ENCODE data around the gene FREM2.

Gene FREM2

DNA sequence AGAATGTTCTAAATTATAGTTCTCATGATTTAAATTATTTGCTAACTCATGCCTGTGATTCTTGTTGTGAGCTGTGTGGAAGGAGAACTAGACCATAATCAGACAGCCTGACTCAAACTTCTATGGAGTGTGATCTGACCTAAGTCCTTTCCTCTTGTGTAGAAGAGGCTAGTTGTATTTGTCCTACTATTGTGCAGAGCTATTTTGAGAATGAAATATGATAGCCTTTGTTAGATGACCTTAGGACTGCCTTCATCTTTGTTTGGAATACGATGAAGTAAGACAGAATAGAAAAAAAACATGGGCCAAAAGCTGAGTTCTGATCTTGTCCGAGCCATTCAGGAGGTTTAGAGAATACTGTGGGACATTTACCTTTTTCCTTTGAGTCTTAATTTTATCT is 184.4 kb downstream of the FREM2 start:
- Histone ChIP-seq H3K9me3 (ENCODE audit: low read length) (no peaks in the 10 kb centered on the region), H3K36me3 (ENCODE audit: insufficient read depth, low read length) (no peaks in the 10 kb centered on the region), H3K4me3 (ENCODE audit: low read length) (no peak overlapping the region), H3K27me3 (ENCODE audit: insufficient read depth, low read length) (no peaks in the 10 kb centered on the region), H3K4me1 (ENCODE audit: insufficient read depth, low read length) (peaks cover 15% of the 10 kb centered on the region), H2AFZ (ENCODE audit: low read depth, low read length) (no peak overlapping the region)

DNA sequence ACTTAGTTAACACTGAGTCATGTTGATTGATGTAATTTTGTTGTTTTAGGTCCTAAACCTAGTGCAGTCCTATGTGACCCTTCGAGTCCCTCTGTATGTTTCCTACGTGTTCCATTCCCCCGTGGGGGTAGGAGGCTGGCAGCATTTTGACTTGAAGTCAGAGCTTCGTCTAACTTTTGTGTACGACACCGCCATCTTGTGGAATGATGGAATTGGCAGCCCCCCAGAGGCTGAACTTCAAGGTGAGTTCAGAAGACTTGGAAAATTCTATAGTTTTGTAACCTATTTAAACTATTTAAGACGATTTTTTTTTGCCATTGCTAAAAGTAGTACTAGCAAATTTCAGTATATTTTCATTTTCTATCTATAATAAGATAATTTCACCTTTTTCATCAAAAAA is 185.8 kb downstream of the FREM2 start:
- H2AFZ ChIP-seq (ENCODE audit: low read depth, low read length): no peak overlapping the region
- no peaks in the 10 kb centered on the region for H3K9me3 ChIP-seq (ENCODE audit: low read length)
- H3K4me3 ChIP-seq (ENCODE audit: low read length): no peak overlapping the region
- H3K36me3 ChIP-seq (ENCODE audit: insufficient read depth, low read length): no peaks in the 10 kb centered on the region
- no peaks in the 10 kb centered on the region for H3K27me3 ChIP-seq (ENCODE audit: insufficient read depth, low read length)
- H3K4me1 ChIP-seq (ENCODE audit: insufficient read depth, low read length): peaks cover 15% of the 10 kb centered on the region

DNA sequence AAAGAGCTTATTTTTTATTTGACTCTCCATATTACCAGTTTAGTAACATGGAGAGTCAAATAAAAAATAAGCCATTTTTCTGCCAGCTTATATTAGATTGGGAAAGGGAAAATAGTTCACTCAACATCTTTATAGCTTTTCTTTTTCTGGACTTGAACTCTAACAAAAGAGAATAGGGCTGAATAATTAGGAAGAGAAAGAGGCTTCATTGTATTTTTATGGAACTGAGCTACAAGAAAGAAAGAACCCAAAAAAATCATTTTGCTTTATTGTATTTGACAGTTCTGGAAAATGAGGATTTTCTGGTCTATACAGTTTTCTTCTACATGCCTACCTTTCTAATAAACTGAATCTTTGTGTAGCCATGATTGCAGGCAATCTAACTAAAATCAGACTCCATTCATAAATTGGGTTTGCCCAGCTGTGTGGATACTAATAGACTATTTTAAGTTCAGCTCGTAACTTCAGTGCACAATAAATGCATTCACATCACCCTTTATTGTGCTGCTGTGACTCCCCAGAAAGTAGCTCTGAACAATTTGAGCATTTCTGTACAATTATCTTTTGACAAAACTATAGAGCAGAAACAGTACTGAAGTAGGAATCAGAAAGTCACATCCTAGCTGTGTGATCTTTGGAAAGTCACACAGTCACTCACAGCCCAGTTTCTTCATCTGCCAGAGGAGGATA is 188.5 kb downstream of the FREM2 start:
- Histone ChIP-seq H3K9me3 (ENCODE audit: low read length) (no peaks in the 10 kb centered on the region), H3K4me1 (ENCODE audit: insufficient read depth, low read length) (peaks cover 21% of the 10 kb centered on the region), H3K4me3 (ENCODE audit: low read length) (no peak overlapping the region), H3K36me3 (ENCODE audit: insufficient read depth, low read length) (no peaks in the 10 kb centered on the region), H3K27me3 (ENCODE audit: insufficient read depth, low read length) (no peaks in the 10 kb centered on the region), H2AFZ (ENCODE audit: low read depth, low read length) (peak overlapping the region; percentile 26)

DNA sequence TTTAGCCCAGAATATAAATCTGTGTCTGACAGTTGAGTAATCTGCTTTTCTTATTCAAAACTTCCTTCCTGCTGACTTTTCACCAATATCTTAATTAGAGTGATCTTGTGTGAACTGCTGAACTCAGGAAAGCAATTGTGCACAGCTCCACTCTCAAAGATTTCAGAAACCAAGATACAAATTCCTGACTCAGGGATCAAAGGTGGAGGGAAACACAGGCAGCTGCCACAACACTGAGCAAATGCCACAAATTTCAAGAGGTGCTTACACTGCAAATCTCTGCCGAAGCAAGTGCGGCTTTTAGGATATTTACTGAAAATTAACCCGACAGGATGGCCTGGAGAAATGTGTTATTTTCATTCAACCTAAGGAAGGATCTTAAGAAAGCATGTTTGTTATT is 192.4 kb downstream of the FREM2 start:
- H3K36me3 ChIP-seq (ENCODE audit: insufficient read depth, low read length): no peaks in the 10 kb centered on the region
- H3K4me3 ChIP-seq (ENCODE audit: low read length): no peak overlapping the region
- H3K27me3 ChIP-seq (ENCODE audit: insufficient read depth, low read length): no peaks in the 10 kb centered on the region
- H3K4me1 ChIP-seq (ENCODE audit: insufficient read depth, low read length): peaks cover 27% of the 10 kb centered on the region
- H3K9me3 ChIP-seq (ENCODE audit: low read length): no peaks in the 10 kb centered on the region
- H2AFZ ChIP-seq (ENCODE audit: low read depth, low read length): no peak overlapping the region

DNA sequence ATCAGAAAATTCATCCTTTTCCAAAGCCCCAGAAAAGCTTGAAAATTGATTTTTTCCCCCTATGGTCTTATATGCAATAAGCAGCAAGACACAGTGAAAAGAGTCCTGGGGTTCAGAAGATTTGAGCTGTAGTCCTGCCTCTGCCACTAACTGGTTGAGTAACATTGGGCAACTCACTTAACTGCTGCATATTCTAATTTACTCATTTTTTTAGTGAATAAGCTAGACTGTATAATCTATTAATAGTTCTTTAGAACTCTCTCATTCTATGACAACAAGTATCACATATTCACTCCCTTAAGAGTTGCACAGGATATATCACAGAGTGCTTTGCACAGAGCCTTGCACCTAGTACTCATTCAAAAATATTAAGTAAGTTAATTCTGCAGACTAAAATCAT is 192.9 kb downstream of the FREM2 start:
- Histone ChIP-seq H3K36me3 (ENCODE audit: insufficient read depth, low read length) (no peaks in the 10 kb centered on the region), H3K4me3 (ENCODE audit: low read length) (no peak overlapping the region), H3K4me1 (ENCODE audit: insufficient read depth, low read length) (peaks cover 23% of the 10 kb centered on the region), H2AFZ (ENCODE audit: low read depth, low read length) (no peak overlapping the region), H3K27me3 (ENCODE audit: insufficient read depth, low read length) (no peaks in the 10 kb centered on the region), H3K9me3 (ENCODE audit: low read length) (no peaks in the 10 kb centered on the region)

DNA sequence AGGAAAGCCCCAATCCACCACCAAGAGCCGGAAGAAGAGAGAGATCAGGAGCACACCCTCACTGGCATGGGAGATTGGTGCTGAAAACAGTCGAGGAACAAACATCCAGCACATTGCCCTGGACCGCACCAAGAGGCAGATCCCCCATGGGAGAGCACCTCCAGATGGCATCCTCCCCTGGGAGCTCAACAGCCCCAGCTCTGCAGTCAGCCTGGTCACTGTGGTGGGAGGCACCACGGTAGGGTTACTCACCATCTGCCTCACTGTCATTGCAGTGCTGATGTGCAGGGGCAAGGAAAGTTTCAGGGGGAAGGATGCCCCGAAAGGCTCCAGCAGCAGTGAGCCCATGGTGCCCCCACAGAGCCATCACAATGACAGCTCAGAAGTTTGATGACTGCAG is 193.5 kb downstream of the FREM2 start:
- Histone ChIP-seq H3K27me3 (ENCODE audit: insufficient read depth, low read length) (no peaks in the 10 kb centered on the region), H2AFZ (ENCODE audit: low read depth, low read length) (no peak overlapping the region), H3K4me3 (ENCODE audit: low read length) (no peak overlapping the region), H3K36me3 (ENCODE audit: insufficient read depth, low read length) (no peaks in the 10 kb centered on the region), H3K4me1 (ENCODE audit: insufficient read depth, low read length) (peaks cover 17% of the 10 kb centered on the region), H3K9me3 (ENCODE audit: low read length) (no peaks in the 10 kb centered on the region)

DNA sequence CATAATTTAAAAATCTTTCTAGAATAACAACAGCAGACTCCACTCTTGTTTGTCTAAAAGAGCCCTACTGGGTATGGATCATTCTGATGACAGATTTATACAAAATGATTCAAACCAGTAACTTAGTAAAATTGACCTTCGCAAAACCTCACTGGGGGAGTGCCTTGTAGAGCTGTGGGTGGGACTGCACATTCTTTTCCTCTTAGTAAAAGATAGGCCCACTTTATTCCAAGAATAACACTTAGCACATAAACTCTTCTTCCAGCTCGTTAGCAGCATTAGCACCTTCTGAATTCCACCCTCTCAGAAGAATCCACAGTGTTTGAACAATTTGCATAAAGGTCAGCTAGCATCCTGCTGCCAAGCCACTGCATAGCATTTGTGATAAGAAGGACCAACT is 196.9 kb downstream of the FREM2 start:
- Histone ChIP-seq H3K27me3 (ENCODE audit: insufficient read depth, low read length) (no peaks in the 10 kb centered on the region), H3K9me3 (ENCODE audit: low read length) (no peaks in the 10 kb centered on the region), H3K4me1 (ENCODE audit: insufficient read depth, low read length) (peaks cover 14% of the 10 kb centered on the region), H3K36me3 (ENCODE audit: insufficient read depth, low read length) (no peaks in the 10 kb centered on the region), H2AFZ (ENCODE audit: low read depth, low read length) (no peak overlapping the region), H3K4me3 (ENCODE audit: low read length) (no peak overlapping the region)

DNA sequence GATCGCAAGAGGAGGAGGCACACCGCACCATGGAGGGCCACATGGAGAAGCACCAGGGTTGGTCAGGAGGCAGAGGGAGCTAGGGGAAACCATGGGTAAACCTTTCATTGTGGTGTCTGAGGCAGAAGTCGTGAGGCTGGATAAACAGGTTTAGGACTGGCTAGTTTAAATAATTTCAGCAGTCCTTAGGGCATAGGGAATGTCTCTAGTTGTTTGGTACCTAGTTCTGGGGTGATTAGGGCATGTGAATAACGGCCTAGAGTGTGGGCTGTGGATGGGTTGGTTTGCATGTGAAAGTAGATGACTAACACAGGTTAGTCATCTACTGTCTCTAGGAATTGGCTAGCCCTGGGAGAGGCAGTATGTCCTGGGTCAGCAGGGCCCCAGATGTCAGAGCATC is 201.4 kb downstream of the FREM2 start:
- Histone ChIP-seq H3K4me3 (ENCODE audit: low read length) (no peak overlapping the region), H3K9me3 (ENCODE audit: low read length) (no peaks in the 10 kb centered on the region), H3K36me3 (ENCODE audit: insufficient read depth, low read length) (no peaks in the 10 kb centered on the region)

DNA sequence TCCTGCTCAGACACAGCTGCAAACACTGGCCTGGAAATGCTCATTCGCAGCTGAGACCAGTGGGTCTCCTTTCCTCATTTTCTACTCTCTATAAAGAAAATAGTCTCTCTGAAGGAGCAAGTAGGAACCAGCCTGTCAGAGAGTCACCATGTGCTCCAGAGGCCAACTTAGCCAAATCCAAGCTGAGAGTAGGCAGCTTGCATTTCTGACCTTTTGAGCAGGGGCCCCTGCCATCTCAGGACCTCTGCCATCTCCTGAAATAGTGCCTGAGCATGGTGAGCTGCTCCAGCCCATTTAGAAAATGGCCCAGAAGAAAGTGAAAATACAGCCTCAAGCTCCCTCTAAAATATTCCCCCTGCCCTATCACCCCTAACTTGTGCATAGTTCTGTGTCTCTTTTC is 208.2 kb downstream of the FREM2 start:
- H3K4me3 ChIP-seq (ENCODE audit: low read length): no peak overlapping the region
- H3K27me3 ChIP-seq (ENCODE audit: insufficient read depth, low read length): no peaks in the 10 kb centered on the region
- H3K4me1 ChIP-seq (ENCODE audit: insufficient read depth, low read length): peaks cover 11% of the 10 kb centered on the region
- no peaks in the 10 kb centered on the region for H3K36me3 ChIP-seq (ENCODE audit: insufficient read depth, low read length)
- no peaks in the 10 kb centered on the region for H3K9me3 ChIP-seq (ENCODE audit: low read length)
- no peak overlapping the region for H2AFZ ChIP-seq (ENCODE audit: low read depth, low read length)

More for the DNA sequence above, 201.4 kb downstream of the FREM2 start:
- Histone ChIP-seq H3K4me1 (ENCODE audit: insufficient read depth, low read length) (peaks cover 8% of the 10 kb centered on the region), H3K27me3 (ENCODE audit: insufficient read depth, low read length) (no peaks in the 10 kb centered on the region), H2AFZ (ENCODE audit: low read depth, low read length) (no peak overlapping the region)

DNA sequence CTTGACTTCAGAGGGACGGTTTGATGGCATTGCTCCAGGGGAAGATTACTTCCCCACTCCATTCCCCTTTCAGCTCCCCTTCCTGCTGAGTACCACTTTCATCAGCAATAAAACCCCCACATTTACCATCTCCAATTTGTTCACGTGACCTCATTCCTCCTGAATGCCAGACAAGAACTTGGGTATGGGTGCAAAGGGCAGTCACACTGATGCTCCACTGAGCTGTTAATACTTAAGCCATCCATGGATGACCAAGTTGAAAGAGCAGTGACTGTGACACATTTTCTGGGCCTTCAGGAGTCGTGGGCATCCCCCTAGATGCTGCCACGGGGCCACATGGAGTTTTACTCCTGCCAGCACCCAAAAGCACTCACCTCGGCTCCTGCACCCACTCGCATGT is 210.6 kb downstream of the FREM2 start:
- no peaks in the 10 kb centered on the region for H3K27me3 ChIP-seq (ENCODE audit: insufficient read depth, low read length)
- no peak overlapping the region for H2AFZ ChIP-seq (ENCODE audit: low read depth, low read length)
- H3K4me3 ChIP-seq (ENCODE audit: low read length): no peak overlapping the region
- H3K36me3 ChIP-seq (ENCODE audit: insufficient read depth, low read length): no peaks in the 10 kb centered on the region
- no peaks in the 10 kb centered on the region for H3K9me3 ChIP-seq (ENCODE audit: low read length)
- H3K4me1 ChIP-seq (ENCODE audit: insufficient read depth, low read length): peaks cover 11% of the 10 kb centered on the region

DNA sequence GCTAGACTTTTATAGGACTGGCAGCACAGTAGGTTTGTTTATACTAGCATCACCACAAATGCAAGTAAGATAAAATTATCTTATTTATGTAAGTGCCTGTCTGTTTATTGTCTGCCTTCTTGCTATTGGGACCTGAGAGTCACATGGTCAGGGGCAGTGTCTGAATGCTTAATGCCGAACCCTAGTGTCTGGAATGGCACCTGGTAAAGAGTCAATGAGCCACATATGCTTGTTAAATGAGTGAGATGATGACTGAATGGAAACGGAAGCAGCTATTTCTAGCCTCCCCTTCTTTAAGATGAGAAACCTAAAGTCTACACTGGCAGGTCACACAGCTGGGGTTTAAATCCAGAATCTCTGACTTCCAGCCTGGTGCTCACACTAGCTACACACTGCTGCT is 211.6 kb downstream of the FREM2 start:
- Histone ChIP-seq H3K4me1 (ENCODE audit: insufficient read depth, low read length) (peaks cover 11% of the 10 kb centered on the region), H3K9me3 (ENCODE audit: low read length) (no peaks in the 10 kb centered on the region), H2AFZ (ENCODE audit: low read depth, low read length) (peak overlapping the region; percentile 49), H3K4me3 (ENCODE audit: low read length) (no peak overlapping the region), H3K36me3 (ENCODE audit: insufficient read depth, low read length) (no peaks in the 10 kb centered on the region), H3K27me3 (ENCODE audit: insufficient read depth, low read length) (no peaks in the 10 kb centered on the region)

DNA sequence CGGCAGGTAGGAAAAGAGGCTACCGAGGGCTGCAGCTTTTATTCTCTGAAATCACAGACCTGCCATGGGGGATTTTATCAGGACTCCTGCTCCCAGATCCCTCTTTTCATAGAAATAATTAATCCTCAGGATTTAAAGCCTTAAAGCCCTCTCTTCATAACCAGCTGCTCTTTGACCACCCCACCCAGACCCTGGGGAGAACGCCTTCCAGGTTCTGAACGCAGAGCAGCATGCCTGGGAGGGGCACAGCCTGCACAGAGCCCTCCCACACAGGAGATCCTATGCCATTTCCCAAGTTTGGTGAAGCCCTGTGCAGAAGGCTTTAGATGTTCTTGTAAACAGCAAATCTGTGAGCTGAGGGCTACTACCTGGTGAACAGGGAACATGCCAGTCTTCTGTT is 212.7 kb downstream of the FREM2 start:
- no peaks in the 10 kb centered on the region for H3K9me3 ChIP-seq (ENCODE audit: low read length)
- peak overlapping the region; percentile 49 for H2AFZ ChIP-seq (ENCODE audit: low read depth, low read length)
- no peaks in the 10 kb centered on the region for H3K36me3 ChIP-seq (ENCODE audit: insufficient read depth, low read length)
- peaks cover 11% of the 10 kb centered on the region for H3K4me1 ChIP-seq (ENCODE audit: insufficient read depth, low read length)
- H3K27me3 ChIP-seq (ENCODE audit: insufficient read depth, low read length): no peaks in the 10 kb centered on the region
- no peak overlapping the region for H3K4me3 ChIP-seq (ENCODE audit: low read length)

DNA sequence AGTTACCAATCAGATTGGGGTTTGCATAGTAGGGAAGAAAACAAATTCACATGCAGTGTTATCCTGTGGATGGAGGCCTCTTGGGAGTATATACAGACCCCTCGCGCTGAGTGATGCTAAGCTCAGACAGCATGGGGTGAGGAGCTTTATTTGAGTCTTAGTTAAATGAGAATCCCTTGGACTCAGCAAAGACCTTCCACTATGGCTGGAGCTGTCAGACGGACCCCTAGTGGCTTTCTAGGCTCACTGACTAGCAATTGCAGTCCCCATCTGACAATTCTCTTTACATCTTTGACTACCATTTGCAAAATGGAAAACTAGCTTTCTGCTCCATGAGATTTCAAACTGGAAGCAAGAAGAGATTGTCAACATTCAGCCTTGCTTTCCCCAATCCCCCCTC is 213.3 kb downstream of the FREM2 start:
- no peak overlapping the region for H2AFZ ChIP-seq (ENCODE audit: low read depth, low read length)

DNA sequence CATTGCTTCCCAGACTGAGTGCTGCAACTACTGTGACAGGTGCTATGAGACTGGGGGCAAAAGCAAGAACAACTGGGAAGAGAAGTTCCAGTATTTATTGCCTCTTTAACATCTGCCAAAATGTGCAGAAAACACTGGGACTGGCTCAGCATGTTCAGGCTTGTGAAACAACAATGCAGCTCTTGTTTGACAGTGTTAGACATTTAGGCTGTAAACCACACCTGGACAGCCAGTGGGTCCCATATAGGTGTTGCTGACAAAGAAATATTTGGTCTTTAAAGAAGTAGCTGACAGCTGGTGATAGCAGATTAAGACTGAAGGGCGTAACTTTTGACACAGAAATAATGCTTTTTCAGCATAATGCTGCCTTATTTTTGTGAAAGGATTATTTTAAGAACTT is 215.7 kb downstream of the FREM2 start:
- Histone ChIP-seq H3K36me3 (ENCODE audit: insufficient read depth, low read length) (no peaks in the 10 kb centered on the region), H3K27me3 (ENCODE audit: insufficient read depth, low read length) (no peaks in the 10 kb centered on the region), H2AFZ (ENCODE audit: low read depth, low read length) (no peak overlapping the region), H3K4me3 (ENCODE audit: low read length) (no peak overlapping the region), H3K4me1 (ENCODE audit: insufficient read depth, low read length) (peaks cover 11% of the 10 kb centered on the region), H3K9me3 (ENCODE audit: low read length) (no peaks in the 10 kb centered on the region)

More for the DNA sequence above, 213.3 kb downstream of the FREM2 start:
- Histone ChIP-seq H3K27me3 (ENCODE audit: insufficient read depth, low read length) (no peaks in the 10 kb centered on the region), H3K4me3 (ENCODE audit: low read length) (no peak overlapping the region), H3K36me3 (ENCODE audit: insufficient read depth, low read length) (no peaks in the 10 kb centered on the region), H3K4me1 (ENCODE audit: insufficient read depth, low read length) (peaks cover 11% of the 10 kb centered on the region), H3K9me3 (ENCODE audit: low read length) (no peaks in the 10 kb centered on the region)
